DND-41 (cell line): ENCODE results near the gene MAP2K2.

Source experiments
- ATAC-seq: fragments of 200-7000 bp; cut with Tn5 transposase; 3 replicates; pipeline ENCODE4 v1.9.1; 2021; ENCODE audit warnings: low read depth; ENCODE audit not compliant: insufficient read depth
- DNase-seq: peaks from one replicate; pipeline ENCODE4 v3.0.0-alpha.2; 2020
- H2AFZ ChIP-seq: 2 replicates; pipeline ENCODE4 v1.6.0; 2012; ENCODE audit warnings: low read depth, low read length
- H3K27ac ChIP-seq: 2 replicates; pipeline ENCODE4 v1.5.1; 2012; ENCODE audit warnings: low read length, inconsistent platforms
- H3K27me3 ChIP-seq: fragments of 200-600 bp; sonication (generic); 2 replicates; pipeline ENCODE4 v1.6.0; 2012; ENCODE audit warnings: low read length, mild to moderate bottlenecking, inconsistent platforms; ENCODE audit not compliant: insufficient read depth, poor library complexity
- H3K36me3 ChIP-seq: 2 replicates; pipeline ENCODE4 v1.5.1; 2012; ENCODE audit warnings: low read length, inconsistent platforms; ENCODE audit not compliant: insufficient read depth
- H3K4me1 ChIP-seq: 2 replicates; pipeline ENCODE4 v1.5.1; 2012; ENCODE audit warnings: mild to moderate bottlenecking, low read length; ENCODE audit not compliant: insufficient read depth
- H3K4me2 ChIP-seq: 2 replicates; pipeline ENCODE4 v1.6.0; 2012; ENCODE audit warnings: mild to moderate bottlenecking, moderate library complexity, low read length, inconsistent platforms; ENCODE audit not compliant: insufficient read depth
- H3K4me3 ChIP-seq, 2 experiments: fragments of 200-600 bp in 1 of 2; shearing (Covaris generic) in 1 of 2; 2 replicates each; pipeline ENCODE4 v1.5.1; 2012 to 2016; ENCODE audit warnings: inconsistent platforms in 2 of 2, low read length in 2 of 2, mild to moderate bottlenecking in 2 of 2, low read depth in 1 of 2, moderate library complexity in 1 of 2
- H3K79me2 ChIP-seq: 2 replicates; pipeline ENCODE4 v1.6.0; 2012; ENCODE audit warnings: low read length, inconsistent platforms; ENCODE audit not compliant: insufficient read depth
- H3K9ac ChIP-seq: 2 replicates; pipeline ENCODE4 v1.6.0; 2012; ENCODE audit warnings: low read depth, mild to moderate bottlenecking, inconsistent platforms, low read length, moderate library complexity
- H3K9me3 ChIP-seq: 2 replicates; pipeline ENCODE4 v1.5.1; 2012; ENCODE audit warnings: low read length, moderate library complexity, mild to moderate bottlenecking, inconsistent platforms; ENCODE audit not compliant: insufficient read depth, severe bottlenecking
- H4K20me1 ChIP-seq: 2 replicates; pipeline ENCODE4 v1.6.0; 2012; ENCODE audit warnings: low read length; ENCODE audit not compliant: insufficient read depth
- EZH2 ChIP-seq: IDR thresholded peaks from 3 replicates; pipeline ENCODE4 v1.6.1; 2012; ENCODE audit warnings: borderline replicate concordance, low read depth, mild to moderate bottlenecking, moderate library complexity, low read length, inconsistent platforms; ENCODE audit not compliant: severe bottlenecking
- TF ChIP-seq, protein P1 (sequence below): IDR thresholded peaks from 2 replicates; pipeline ENCODE4 v1.5.1; 2012; ENCODE audit warnings: borderline replicate concordance, low read length, moderate library complexity, mild to moderate bottlenecking; ENCODE audit not compliant: poor library complexity, severe bottlenecking; ENCODE audit errors: extremely low read depth

Gene MAP2K2

DNA sequence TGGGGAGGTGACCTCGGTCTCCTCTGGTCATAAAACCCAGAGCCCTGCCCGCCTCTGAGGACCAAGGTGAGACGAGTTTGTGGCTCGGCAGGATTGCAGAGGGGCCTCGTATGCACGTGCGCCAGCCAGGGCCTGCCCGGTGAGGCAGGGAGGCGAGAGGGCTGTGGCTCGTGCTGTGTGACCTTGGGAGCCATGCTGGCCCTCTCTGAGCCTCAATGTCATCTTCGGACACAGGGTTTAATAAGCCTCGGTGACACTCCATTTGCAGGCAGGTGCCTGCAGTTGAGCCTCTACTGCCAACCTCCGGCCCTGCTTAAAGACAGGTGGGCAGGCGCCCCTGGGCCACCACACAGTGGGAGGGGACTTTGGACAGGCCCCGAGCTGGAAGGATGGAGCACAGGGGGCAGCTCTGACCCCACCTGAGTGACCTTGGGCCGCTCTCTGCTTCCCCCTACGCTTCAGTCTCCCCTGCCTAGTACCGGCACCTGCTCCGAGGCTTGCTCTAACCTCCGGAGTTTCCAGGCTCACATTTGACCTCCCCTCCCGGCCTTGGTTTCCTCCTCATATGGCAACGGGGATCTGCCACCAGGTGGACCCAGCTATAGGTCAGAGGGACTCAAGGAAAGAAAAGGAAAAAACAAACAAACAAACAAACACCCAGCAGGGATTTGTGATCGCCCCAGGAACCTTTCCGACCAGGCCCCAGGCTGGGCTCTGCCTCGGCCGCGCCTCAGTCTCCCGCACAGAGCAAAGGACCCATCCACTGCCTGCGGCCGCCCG, 60.4 kb downstream of the MAP2K2 start:
- no peak overlapping the region for H2AFZ ChIP-seq
- no peaks in the 10 kb centered on the region for H3K9me3 ChIP-seq
- no peaks in the 10 kb centered on the region for H3K27me3 ChIP-seq
- TF ChIP-seq EZH2, result no peak
- no peak for ATAC-seq
- peaks cover 81% of the 10 kb centered on the region for H3K79me2 ChIP-seq
- DNase-seq, result no peak
- 0 out of 4 replicates have a peak overlapping the region, but pooled peaks of 1 of the 2 experiments have one; percentile 62 for H3K4me3 ChIP-seq
- H3K36me3 ChIP-seq, result peaks cover 49% of the 10 kb centered on the region
- H3K27ac ChIP-seq, result no peak overlapping the region
- peaks cover 64% of the 10 kb centered on the region for H4K20me1 ChIP-seq
- H3K9ac ChIP-seq, result peak overlapping the region; percentile 71; the same call in 1 of the 2 replicates
- H3K4me2 ChIP-seq, result peak overlapping the region; percentile 78
- H3K4me1 ChIP-seq, result peaks cover 35% of the 10 kb centered on the region

DNA sequence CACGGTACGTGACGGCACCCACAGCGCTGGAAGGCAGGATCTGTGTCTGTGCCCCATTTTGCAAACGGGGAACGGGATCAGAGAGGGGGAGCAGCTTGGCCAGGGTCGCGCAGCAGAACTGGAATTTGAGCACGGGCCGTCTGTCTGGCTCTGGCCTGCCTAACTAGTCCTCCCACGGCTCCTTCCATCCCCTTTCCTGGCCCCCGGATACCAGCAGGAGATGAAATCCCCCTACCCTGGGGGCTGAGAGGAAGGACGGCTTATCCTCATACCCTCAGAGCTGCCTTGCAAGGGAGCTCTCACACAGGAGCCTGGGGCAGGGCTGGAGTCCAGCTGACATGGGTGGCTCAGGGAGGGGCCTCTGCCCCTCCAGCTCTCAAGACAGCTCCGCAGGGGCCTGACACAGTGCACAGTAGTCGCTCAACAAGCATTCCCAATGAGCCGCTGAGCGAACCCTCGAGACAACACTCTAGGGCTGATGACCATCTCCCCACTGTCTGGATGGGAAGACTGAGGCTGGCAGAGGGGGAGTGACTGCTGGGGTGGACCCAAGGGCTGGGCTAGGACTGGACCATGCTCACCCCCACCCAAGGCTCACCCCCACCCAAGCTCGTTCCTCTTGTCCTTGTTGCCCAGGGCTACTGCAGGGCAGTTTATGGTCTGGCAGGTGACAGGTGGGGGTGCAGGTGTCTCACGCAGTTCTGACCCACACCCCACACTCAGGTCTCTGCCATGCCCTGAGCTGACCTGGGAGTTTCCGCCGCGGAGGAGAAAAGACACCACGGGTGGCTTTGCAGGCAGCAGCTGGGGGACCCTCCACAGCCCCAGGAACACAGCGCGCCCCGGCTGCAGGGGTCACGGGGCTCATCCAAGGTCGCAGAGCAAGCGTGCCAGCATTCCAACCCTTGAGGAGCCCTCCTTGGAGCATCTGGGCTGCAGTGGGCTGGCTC, 61.2 kb downstream of the MAP2K2 start:
- Histone ChIP-seq H3K4me1 (peaks cover 27% of the 10 kb centered on the region), H3K4me2 (peak overlapping the region; percentile 78; the same call in 1 of the 2 replicates), H2AFZ (no peak overlapping the region), H3K36me3 (peaks cover 49% of the 10 kb centered on the region), H3K79me2 (peaks cover 84% of the 10 kb centered on the region), H3K9ac (peak overlapping the region; percentile 8; the same call in 1 of the 2 replicates), H3K27ac (no peak overlapping the region), H3K9me3 (no peaks in the 10 kb centered on the region), H3K27me3 (no peaks in the 10 kb centered on the region), H3K4me3 (no peak overlapping the region), H4K20me1 (peaks cover 73% of the 10 kb centered on the region)
- no peak for DNase-seq
- TF ChIP-seq EZH2, result no peak
- TF ChIP-seq, protein P1, sequence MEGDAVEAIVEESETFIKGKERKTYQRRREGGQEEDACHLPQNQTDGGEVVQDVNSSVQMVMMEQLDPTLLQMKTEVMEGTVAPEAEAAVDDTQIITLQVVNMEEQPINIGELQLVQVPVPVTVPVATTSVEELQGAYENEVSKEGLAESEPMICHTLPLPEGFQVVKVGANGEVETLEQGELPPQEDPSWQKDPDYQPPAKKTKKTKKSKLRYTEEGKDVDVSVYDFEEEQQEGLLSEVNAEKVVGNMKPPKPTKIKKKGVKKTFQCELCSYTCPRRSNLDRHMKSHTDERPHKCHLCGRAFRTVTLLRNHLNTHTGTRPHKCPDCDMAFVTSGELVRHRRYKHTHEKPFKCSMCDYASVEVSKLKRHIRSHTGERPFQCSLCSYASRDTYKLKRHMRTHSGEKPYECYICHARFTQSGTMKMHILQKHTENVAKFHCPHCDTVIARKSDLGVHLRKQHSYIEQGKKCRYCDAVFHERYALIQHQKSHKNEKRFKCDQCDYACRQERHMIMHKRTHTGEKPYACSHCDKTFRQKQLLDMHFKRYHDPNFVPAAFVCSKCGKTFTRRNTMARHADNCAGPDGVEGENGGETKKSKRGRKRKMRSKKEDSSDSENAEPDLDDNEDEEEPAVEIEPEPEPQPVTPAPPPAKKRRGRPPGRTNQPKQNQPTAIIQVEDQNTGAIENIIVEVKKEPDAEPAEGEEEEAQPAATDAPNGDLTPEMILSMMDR, result no peak
- ATAC-seq, result no peak

DNA sequence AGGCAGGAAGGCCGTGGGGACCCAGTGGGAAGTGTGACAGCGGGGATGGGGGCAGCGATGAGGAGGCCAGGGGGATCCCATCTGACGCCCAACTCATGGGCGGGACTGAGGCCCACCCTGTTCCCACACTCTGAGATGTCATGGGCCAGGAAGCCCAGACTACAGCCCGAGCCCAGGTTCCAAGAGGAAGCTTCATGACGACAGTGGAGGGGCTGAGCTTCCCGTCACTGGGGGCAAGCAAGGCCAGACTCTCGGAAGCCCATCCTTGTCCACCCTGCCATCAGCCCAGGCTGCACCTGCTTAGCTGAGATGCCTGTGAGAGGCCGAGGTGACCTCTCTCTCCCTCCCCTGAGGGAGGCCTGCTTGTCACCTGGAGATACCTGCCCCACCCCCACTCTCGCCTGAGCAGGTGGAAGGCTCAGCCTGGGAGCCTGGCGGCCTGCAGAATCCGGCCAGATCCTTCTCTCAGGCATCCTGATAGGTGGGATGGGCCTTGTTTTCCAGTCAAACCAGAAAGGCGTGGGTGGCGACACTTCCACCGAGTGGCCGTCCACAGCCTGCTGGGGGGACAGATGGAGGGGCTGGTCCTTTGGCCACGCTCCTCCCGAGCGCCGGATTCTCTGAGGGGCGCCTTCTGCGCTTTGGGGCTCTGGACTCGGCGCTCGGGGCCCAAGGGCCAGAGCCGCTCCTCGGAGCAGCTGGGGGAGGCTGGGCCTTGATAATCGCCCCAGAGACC, 62.1 kb downstream of the MAP2K2 start:
- H3K36me3 ChIP-seq, result peaks cover 49% of the 10 kb centered on the region
- H2AFZ ChIP-seq, result no peak overlapping the region
- H3K4me3 ChIP-seq, result no peak overlapping the region
- peaks cover 89% of the 10 kb centered on the region for H3K79me2 ChIP-seq
- no peak overlapping the region for H3K9ac ChIP-seq
- ATAC-seq, result no peak
- TF ChIP-seq, protein P1, result no peak
- no peak for TF ChIP-seq EZH2
- no peak for DNase-seq
- H3K4me2 ChIP-seq, result no peak overlapping the region
- no peaks in the 10 kb centered on the region for H3K9me3 ChIP-seq
- H3K4me1 ChIP-seq, result peaks cover 27% of the 10 kb centered on the region
- H4K20me1 ChIP-seq, result peaks cover 79% of the 10 kb centered on the region
- H3K27ac ChIP-seq, result no peak overlapping the region
- H3K27me3 ChIP-seq, result no peaks in the 10 kb centered on the region
